ENCODE results near the gene MZT2A. TPM values are rescaled to one million over a fixed set of nuclear protein-coding genes. Genes with fewer than 3 reads are reported as not detected.
"Not testable (repeated sequence)": the region's sequence is repeated elsewhere in the genome, so short reads cannot be mapped to it uniquely, and the experiment has no call there.

Gene MZT2A
- polyA plus RNA-seq, 1 donor from 2014 or later: 146 TPM

- H3K9ac ChIP-seq (ENCODE audit: low read length); H3F3A ChIP-seq (ENCODE audit: insufficient read depth, low read length, poor library complexity, severe bottlenecking); H2AFZ ChIP-seq (ENCODE audit: low read depth, low read length); H3K27ac ChIP-seq (ENCODE audit: low read length); H3K79me2 ChIP-seq (replicated peaks; ENCODE audit: insufficient read depth, low read length); H3K36me3 ChIP-seq (ENCODE audit: insufficient read depth, low read length); H3K4me2 ChIP-seq (ENCODE audit: low read length); H3K27me3 ChIP-seq (ENCODE audit: insufficient read depth, low read depth, low read length); H3K9me3 ChIP-seq (ENCODE audit: low read length); H3K9me2 ChIP-seq (ENCODE audit: insufficient read depth, low read length); H4K20me1 ChIP-seq (ENCODE audit: insufficient read depth); H3K4me3 ChIP-seq (ENCODE audit: low read length): not testable (repeated sequence)
Measured at GRCh38 chr2:131484906-131485460, 7.2 kb downstream of the MZT2A start.

DNA sequence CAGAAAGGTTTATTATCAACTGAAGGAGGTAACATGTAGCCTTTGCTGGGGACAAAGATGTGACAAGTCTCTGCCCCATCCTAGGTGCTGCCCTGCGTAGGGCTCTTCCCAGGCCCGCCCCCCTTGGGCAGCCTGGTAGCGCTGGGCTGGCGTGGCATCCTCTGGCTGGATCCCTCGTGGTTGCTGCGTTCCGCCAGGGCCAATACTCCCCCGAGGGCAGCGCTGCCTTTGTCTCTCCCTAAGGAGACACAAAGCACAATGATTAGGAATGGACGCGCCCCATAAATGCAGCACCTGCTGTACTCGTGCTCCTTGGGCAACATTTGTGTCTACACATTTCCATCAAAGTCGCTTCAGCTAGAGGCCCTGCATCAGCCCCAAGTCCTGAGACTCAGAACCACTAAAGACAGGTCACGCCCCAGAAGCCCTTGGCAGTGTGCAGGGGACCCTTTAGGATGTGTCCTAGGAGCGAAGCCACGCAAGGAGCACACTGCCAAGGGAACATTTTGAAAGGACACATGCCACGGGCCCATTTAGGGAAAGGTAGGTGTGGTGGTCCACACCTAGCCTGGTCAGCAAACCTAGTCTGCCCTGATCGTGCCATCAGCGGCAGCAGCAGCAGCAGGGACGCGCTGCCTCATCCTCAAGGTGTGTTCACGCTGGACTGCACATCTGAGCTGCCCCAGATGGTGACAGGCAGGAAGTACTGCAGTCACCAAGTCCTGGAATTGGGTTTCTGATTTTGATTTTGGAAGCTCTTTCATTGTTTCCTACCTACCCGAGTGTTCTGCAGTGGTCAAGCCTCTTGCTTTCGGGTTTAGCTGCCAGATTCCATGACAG lies 8.0 kb downstream of the MZT2A start:
- not testable (repeated sequence) for H3K9me3 ChIP-seq (ENCODE audit: low read length)

DNA sequence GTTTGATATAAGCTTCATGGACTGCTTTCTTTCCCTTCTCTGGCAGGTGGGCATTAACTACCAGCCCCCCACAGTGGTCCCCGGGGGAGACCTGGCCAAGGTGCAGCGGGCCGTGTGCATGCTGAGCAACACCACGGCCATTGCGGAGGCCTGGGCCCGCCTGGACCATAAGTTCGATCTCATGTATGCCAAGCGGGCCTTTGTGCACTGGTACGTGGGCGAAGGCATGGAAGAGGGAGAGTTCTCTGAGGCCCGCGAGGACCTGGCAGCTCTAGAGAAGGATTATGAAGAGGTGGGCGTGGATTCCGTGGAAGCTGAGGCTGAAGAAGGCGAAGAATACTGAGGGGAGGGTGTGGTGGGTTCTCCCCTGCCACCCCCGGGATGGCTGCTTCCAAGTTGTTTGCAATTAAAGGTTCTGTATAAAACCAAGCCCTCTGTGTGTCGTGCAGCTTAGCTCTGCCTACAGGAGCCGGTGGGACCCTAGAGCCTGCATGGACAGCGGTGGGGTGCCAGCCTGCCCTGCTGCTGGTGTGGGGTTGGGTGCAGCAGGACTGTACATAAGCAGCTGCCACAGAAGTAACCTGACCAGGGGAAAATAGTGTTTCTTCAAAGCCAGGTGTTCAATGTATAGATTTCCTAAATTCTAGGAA lies 9.6 kb downstream of the MZT2A start:
- H3K9ac ChIP-seq (ENCODE audit: low read length); H3K27me3 ChIP-seq (ENCODE audit: insufficient read depth, low read depth, low read length); H3K27ac ChIP-seq (ENCODE audit: low read length); H3K9me2 ChIP-seq (ENCODE audit: insufficient read depth, low read length); H3K4me2 ChIP-seq (ENCODE audit: low read length); H4K20me1 ChIP-seq (ENCODE audit: insufficient read depth); H2AFZ ChIP-seq (ENCODE audit: low read depth, low read length); H3K9me3 ChIP-seq (ENCODE audit: low read length); H3K36me3 ChIP-seq (ENCODE audit: insufficient read depth, low read length); H3K4me3 ChIP-seq (ENCODE audit: low read length); H3F3A ChIP-seq (ENCODE audit: insufficient read depth, low read length, poor library complexity, severe bottlenecking); H3K79me2 ChIP-seq (replicated peaks; ENCODE audit: insufficient read depth, low read length): not testable (repeated sequence)

More for the DNA sequence above, 8.0 kb downstream of the MZT2A start:
- not testable (repeated sequence) for H3K27me3 ChIP-seq (ENCODE audit: insufficient read depth, low read depth, low read length); H3K9ac ChIP-seq (ENCODE audit: low read length); H3F3A ChIP-seq (ENCODE audit: insufficient read depth, low read length, poor library complexity, severe bottlenecking); H3K79me2 ChIP-seq (replicated peaks; ENCODE audit: insufficient read depth, low read length); H4K20me1 ChIP-seq (ENCODE audit: insufficient read depth); H3K27ac ChIP-seq (ENCODE audit: low read length); H3K4me3 ChIP-seq (ENCODE audit: low read length); H3K36me3 ChIP-seq (ENCODE audit: insufficient read depth, low read length); H3K4me2 ChIP-seq (ENCODE audit: low read length); H3K9me2 ChIP-seq (ENCODE audit: insufficient read depth, low read length); H2AFZ ChIP-seq (ENCODE audit: low read depth, low read length)

GRCh38 chr2:131480351-131480750 lies 11.8 kb downstream of the MZT2A start:
- not testable (repeated sequence) for H3F3A ChIP-seq (ENCODE audit: insufficient read depth, low read length, poor library complexity, severe bottlenecking); H3K27ac ChIP-seq (ENCODE audit: low read length); H4K20me1 ChIP-seq (ENCODE audit: insufficient read depth); H3K79me2 ChIP-seq (replicated peaks; ENCODE audit: insufficient read depth, low read length); H3K9ac ChIP-seq (ENCODE audit: low read length); H3K27me3 ChIP-seq (ENCODE audit: insufficient read depth, low read depth, low read length); H3K9me3 ChIP-seq (ENCODE audit: low read length); H3K4me3 ChIP-seq (ENCODE audit: low read length); H3K9me2 ChIP-seq (ENCODE audit: insufficient read depth, low read length); H3K4me2 ChIP-seq (ENCODE audit: low read length); H2AFZ ChIP-seq (ENCODE audit: low read depth, low read length); H3K36me3 ChIP-seq (ENCODE audit: insufficient read depth, low read length)

DNA sequence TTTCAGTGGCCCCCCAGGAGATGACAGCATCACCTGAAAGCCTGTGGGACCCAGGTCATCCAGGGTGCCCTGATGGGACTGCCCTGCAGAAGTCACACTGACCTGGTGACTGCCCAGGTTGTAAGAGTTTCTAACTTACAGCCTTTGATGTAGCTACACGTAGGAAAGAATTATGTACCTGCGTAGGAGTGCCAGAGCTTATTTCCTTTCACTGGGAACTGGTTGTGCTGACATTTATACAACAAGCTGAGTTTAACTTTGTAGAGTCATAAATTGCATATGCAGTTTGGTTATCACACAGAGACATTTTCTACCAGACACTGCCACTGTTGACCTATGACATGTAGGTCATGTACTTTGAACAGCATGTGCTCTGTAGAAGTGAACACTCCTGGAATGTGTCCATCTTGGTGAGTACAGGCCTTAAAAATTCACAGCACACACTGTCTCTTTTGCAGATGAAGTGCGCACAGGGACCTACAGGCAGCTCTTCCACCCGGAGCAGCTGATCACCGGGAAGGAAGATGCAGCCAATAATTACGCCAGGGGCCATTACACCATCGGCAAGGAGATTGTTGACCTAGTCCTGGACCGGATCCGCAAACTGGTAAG lies 13.2 kb downstream of the MZT2A start:
- not testable (repeated sequence) for H3K4me3 ChIP-seq (ENCODE audit: low read length); H3K27ac ChIP-seq (ENCODE audit: low read length); H3K9me2 ChIP-seq (ENCODE audit: insufficient read depth, low read length); H4K20me1 ChIP-seq (ENCODE audit: insufficient read depth); H3K9ac ChIP-seq (ENCODE audit: low read length); H3K79me2 ChIP-seq (replicated peaks; ENCODE audit: insufficient read depth, low read length); H3K36me3 ChIP-seq (ENCODE audit: insufficient read depth, low read length); H3K27me3 ChIP-seq (ENCODE audit: insufficient read depth, low read depth, low read length); H3K9me3 ChIP-seq (ENCODE audit: low read length); H3F3A ChIP-seq (ENCODE audit: insufficient read depth, low read length, poor library complexity, severe bottlenecking); H2AFZ ChIP-seq (ENCODE audit: low read depth, low read length); H3K4me2 ChIP-seq (ENCODE audit: low read length)

- H3K4me3 ChIP-seq (ENCODE audit: low read length); H3K9me3 ChIP-seq (ENCODE audit: low read length): not testable (repeated sequence)
Measured at GRCh38 chr2:131478074-131478849, 13.9 kb downstream of the MZT2A start.

DNA sequence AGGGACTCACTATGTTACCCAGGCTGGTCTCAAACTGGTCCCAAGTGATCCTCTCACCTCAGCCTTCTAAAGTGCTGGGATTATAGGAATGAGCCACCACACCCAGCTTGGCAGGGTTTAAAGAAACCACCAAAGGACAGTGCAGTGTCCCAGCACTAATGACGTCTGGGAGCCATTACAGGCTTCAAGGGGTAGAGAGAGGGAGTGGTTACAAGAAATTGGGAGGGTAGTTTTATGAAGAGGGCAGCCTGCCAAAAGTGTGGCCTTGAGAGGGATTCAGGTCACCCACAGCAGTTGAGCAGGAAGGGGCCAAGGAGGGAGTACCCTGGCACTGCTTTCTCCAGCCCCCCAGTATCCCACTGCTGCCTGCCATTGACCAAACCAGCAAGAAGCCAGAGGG lies 15.0 kb downstream of the MZT2A start:
- H2AFZ ChIP-seq (ENCODE audit: low read depth, low read length); H3K36me3 ChIP-seq (ENCODE audit: insufficient read depth, low read length); H3K9me2 ChIP-seq (ENCODE audit: insufficient read depth, low read length); H3K4me3 ChIP-seq (ENCODE audit: low read length); H3K79me2 ChIP-seq (replicated peaks; ENCODE audit: insufficient read depth, low read length); H3F3A ChIP-seq (ENCODE audit: insufficient read depth, low read length, poor library complexity, severe bottlenecking); H4K20me1 ChIP-seq (ENCODE audit: insufficient read depth); H3K27ac ChIP-seq (ENCODE audit: low read length); H3K4me2 ChIP-seq (ENCODE audit: low read length); H3K9ac ChIP-seq (ENCODE audit: low read length); H3K9me3 ChIP-seq (ENCODE audit: low read length); H3K27me3 ChIP-seq (ENCODE audit: insufficient read depth, low read depth, low read length): not testable (repeated sequence)

More at GRCh38 chr2:131478074-131478849, 13.9 kb downstream of the MZT2A start:
- H3K27ac ChIP-seq (ENCODE audit: low read length); H3K79me2 ChIP-seq (replicated peaks; ENCODE audit: insufficient read depth, low read length); H3K9me2 ChIP-seq (ENCODE audit: insufficient read depth, low read length); H3K9ac ChIP-seq (ENCODE audit: low read length); H3K27me3 ChIP-seq (ENCODE audit: insufficient read depth, low read depth, low read length); H3K4me2 ChIP-seq (ENCODE audit: low read length); H3F3A ChIP-seq (ENCODE audit: insufficient read depth, low read length, poor library complexity, severe bottlenecking); H2AFZ ChIP-seq (ENCODE audit: low read depth, low read length); H3K36me3 ChIP-seq (ENCODE audit: insufficient read depth, low read length); H4K20me1 ChIP-seq (ENCODE audit: insufficient read depth): not testable (repeated sequence)
